Measurements from ENCODE around the gene KCNJ9. TPM values are rescaled to one million over a fixed set of nuclear protein-coding genes. Genes with fewer than 3 reads are reported as not detected.

KCNJ9 gene
- total RNA-seq, 1 experiment from 2014 or later = 0.09 TPM

DNA sequence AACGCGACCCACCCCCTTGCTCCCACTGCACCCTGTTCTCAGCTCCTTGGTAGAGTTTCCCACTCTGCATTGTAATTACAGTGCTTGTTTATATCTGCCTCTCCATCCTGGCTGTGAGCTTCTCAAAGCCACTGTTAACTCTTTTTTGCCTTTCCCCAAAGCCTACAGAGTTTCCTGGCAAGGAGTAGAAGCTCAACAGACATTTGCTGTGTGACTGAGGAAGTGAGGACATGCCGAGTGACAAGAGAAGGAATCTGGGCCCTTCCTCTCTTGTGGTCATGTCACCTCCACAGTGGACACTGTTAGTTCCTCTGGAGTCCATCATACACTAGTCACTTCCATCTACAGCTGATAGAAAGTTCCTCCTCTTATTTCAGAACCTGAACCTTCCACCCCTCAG, 23.1 kb downstream of the KCNJ9 start:
- TF ChIP-seq, protein P1, sequence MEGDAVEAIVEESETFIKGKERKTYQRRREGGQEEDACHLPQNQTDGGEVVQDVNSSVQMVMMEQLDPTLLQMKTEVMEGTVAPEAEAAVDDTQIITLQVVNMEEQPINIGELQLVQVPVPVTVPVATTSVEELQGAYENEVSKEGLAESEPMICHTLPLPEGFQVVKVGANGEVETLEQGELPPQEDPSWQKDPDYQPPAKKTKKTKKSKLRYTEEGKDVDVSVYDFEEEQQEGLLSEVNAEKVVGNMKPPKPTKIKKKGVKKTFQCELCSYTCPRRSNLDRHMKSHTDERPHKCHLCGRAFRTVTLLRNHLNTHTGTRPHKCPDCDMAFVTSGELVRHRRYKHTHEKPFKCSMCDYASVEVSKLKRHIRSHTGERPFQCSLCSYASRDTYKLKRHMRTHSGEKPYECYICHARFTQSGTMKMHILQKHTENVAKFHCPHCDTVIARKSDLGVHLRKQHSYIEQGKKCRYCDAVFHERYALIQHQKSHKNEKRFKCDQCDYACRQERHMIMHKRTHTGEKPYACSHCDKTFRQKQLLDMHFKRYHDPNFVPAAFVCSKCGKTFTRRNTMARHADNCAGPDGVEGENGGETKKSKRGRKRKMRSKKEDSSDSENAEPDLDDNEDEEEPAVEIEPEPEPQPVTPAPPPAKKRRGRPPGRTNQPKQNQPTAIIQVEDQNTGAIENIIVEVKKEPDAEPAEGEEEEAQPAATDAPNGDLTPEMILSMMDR (conservative IDR thresholded peaks at IDR 0.05) = no peak
- Mint-ChIP-seq H3K27ac (peak overlapping the region in 1 of 3 experiments; percentile 43; a peak in 1 of 7 replicates), H3K27me3 (ENCODE audit: low read depth) (peaks cover 10% of the 10 kb centered on the region), H3K4me1 (peaks cover 33 to 51% of the 10 kb centered on the region in 2 experiments), H3K4me3 (no peak overlapping the region), H3K9me3 (no peaks in the 10 kb centered on the region; a peak in 1 of 5 replicates), H3K36me3 (ENCODE audit: insufficient read depth in 1 of 3, low read depth in 3 of 3) (no peaks in the 10 kb centered on the region; a peak in 1 of 7 replicates)
- H3K4me1 ChIP-seq (ENCODE audit: insufficient read depth, low read length) = peaks cover 4% of the 10 kb centered on the region; the same call in 1 of the 2 replicates
- no peak overlapping the region for H2BK120ac ChIP-seq (ENCODE audit: low read depth, low read length, poor library complexity, severe bottlenecking)
- no peak overlapping the region for H3K18ac ChIP-seq (ENCODE audit: insufficient read length, low read depth, low read length)
- H2AK5ac ChIP-seq (ENCODE audit: insufficient read length, low read length) = no peak overlapping the region
- no peak overlapping the region for H3K14ac ChIP-seq (ENCODE audit: insufficient read depth, low read length)
- H2BK5ac ChIP-seq (ENCODE audit: insufficient read length, low read length) = no peak overlapping the region
- H3T11ph ChIP-seq (ENCODE audit: low read length) = no peak overlapping the region
- no peak overlapping the region for H2AFZ ChIP-seq (ENCODE audit: low read length)
- no peak overlapping the region for H4K8ac ChIP-seq (replicated peaks; ENCODE audit: insufficient read length, low read depth, low read length)
- no peaks in the 10 kb centered on the region for H3K27me3 ChIP-seq (ENCODE audit: insufficient read depth, low read length)
- H4K5ac ChIP-seq (ENCODE audit: insufficient read length, low read depth, low read length) = no peak overlapping the region
- H2BK15ac ChIP-seq (ENCODE audit: low read depth, low read length) = no peak overlapping the region
- no peak overlapping the region for H4K91ac ChIP-seq (ENCODE audit: insufficient read length, low read depth, low read length)
- no peak for DNase-seq
- H3K23ac ChIP-seq (ENCODE audit: insufficient read length, low read depth, low read length) = no peak overlapping the region
- no peak overlapping the region for H2BK20ac ChIP-seq (ENCODE audit: low read depth, low read length, poor library complexity, severe bottlenecking)
- no peak overlapping the region for H3K4me2 ChIP-seq (ENCODE audit: insufficient read depth, insufficient read length, low read length)
- H3K27ac ChIP-seq (ENCODE audit: insufficient read length, low read depth, low read length) = no peak overlapping the region
- no peaks in the 10 kb centered on the region for H3K23me2 ChIP-seq (ENCODE audit: insufficient read length, low read depth, low read length, poor library complexity, severe bottlenecking)
- H3K79me2 ChIP-seq (ENCODE audit: insufficient read depth, low read length) = no peaks in the 10 kb centered on the region
- H2BK12ac ChIP-seq (ENCODE audit: insufficient read length, low read depth, low read length) = no peak overlapping the region
- H3K9me3 ChIP-seq (ENCODE audit: control insufficient read depth, low read depth, low read length) = no peaks in the 10 kb centered on the region
- H4K20me1 ChIP-seq (ENCODE audit: control insufficient read depth, insufficient read depth, insufficient read length) = no peaks in the 10 kb centered on the region
- no peak overlapping the region for H3K4ac ChIP-seq (ENCODE audit: low read depth, low read length)
- WGBS (ENCODE audit: extremely low coverage, insufficient read length, low lambda C conversion rate) = no CpG with 5 or more reads among the region's 3 CpGs
- H3K9ac ChIP-seq (ENCODE audit: extremely low read depth, insufficient read length, low read length) = no peak overlapping the region
- no peaks in the 10 kb centered on the region for H3K79me1 ChIP-seq (ENCODE audit: insufficient read depth, low read depth, low read length, poor library complexity, severe bottlenecking)
- no peak overlapping the region for H3K56ac ChIP-seq (ENCODE audit: insufficient read length, low read depth, low read length)
